MM.1S (cell line): ENCODE data around the gene ZNF385A.

Source experiments
- DNase-seq: peaks from one replicate; pipeline ENCODE4 v3.0.0-alpha.2; 2015
- H2AFZ ChIP-seq: fragments of 300-600 bp; sonication (generic); 2 replicates; pipeline ENCODE4 v1.6.0; 2016; ENCODE audit warnings: antibody characterized with exemption, low read length
- H3F3A ChIP-seq: fragments of 300-600 bp; sonication (generic); 2 replicates; pipeline ENCODE4 v1.6.1; 2016; ENCODE audit warnings: mild to moderate bottlenecking, antibody characterized with exemption, low read length, moderate library complexity, mixed read lengths; ENCODE audit not compliant: insufficient read depth
- H3K27ac ChIP-seq: fragments of 300-600 bp; sonication (generic); 2 replicates; pipeline ENCODE4 v1.5.1; 2016; ENCODE audit warnings: mild to moderate bottlenecking, low read length
- H3K27me3 ChIP-seq: fragments of 300-600 bp; sonication (generic); replicated peaks from 2 replicates; pipeline ENCODE4 v1.6.0; 2016; ENCODE audit warnings: low read length; ENCODE audit not compliant: insufficient read depth
- H3K36me3 ChIP-seq: fragments of 300-600 bp; sonication (generic); replicated peaks from 2 replicates; pipeline ENCODE4 v1.6.1; 2016; ENCODE audit warnings: mild to moderate bottlenecking, low read length, mixed read lengths; ENCODE audit not compliant: insufficient read depth
- H3K4me1 ChIP-seq: fragments of 300-600 bp; sonication (generic); 2 replicates; pipeline ENCODE4 v1.6.1; 2016; ENCODE audit warnings: low read length, mixed read lengths
- H3K4me2 ChIP-seq: fragments of 300-600 bp; sonication (generic); 2 replicates; pipeline ENCODE4 v1.6.0; 2016; ENCODE audit warnings: low read depth, low read length
- H3K4me3 ChIP-seq: fragments of 300-600 bp; sonication (generic); 2 replicates; pipeline ENCODE4 v1.5.1; 2016; ENCODE audit warnings: low read length, mixed read lengths
- H3K79me2 ChIP-seq: fragments of 300-600 bp; sonication (generic); 2 replicates; pipeline ENCODE4 v1.6.1; 2016; ENCODE audit warnings: mixed run types, low read length, mixed read lengths
- H3K9ac ChIP-seq: fragments of 300-600 bp; sonication (generic); 2 replicates; pipeline ENCODE4 v1.6.1; 2016; ENCODE audit warnings: low read length, mixed read lengths
- H3K9me2 ChIP-seq: fragments of 300-600 bp; sonication (generic); replicated peaks from 2 replicates; pipeline ENCODE4 v1.6.1; 2016; ENCODE audit warnings: mild to moderate bottlenecking, low read length, mixed read lengths; ENCODE audit not compliant: insufficient read depth
- H3K9me3 ChIP-seq: fragments of 300-600 bp; sonication (generic); replicated peaks from 2 replicates; pipeline ENCODE4 v1.6.1; 2016; ENCODE audit warnings: mild to moderate bottlenecking, low read length, mixed read lengths; ENCODE audit not compliant: insufficient read depth
- H4K20me1 ChIP-seq: fragments of 300-600 bp; sonication (generic); 2 replicates; pipeline ENCODE4 v1.6.1; 2016; ENCODE audit warnings: mild to moderate bottlenecking, low read length, moderate library complexity, mixed read lengths; ENCODE audit not compliant: insufficient read depth
- CTCF ChIP-seq: fragments of 300-600 bp; sonication (generic); IDR thresholded peaks from 2 replicates; pipeline ENCODE4 v1.5.1; 2016; ENCODE audit warnings: antibody characterized with exemption, low read length, mixed read lengths
- EZH2 ChIP-seq: fragments of 300-600 bp; sonication (generic); optimal IDR thresholded peaks from 2 replicates; pipeline ENCODE3; 2017; ENCODE audit warnings: low read depth, mild to moderate bottlenecking, antibody characterized with exemption, low read length, mixed read lengths
- EZH2phosphoT487 ChIP-seq: fragments of 300-600 bp; sonication (generic); IDR thresholded peaks from 2 replicates; pipeline ENCODE4 v1.6.1; 2018; ENCODE audit warnings: antibody characterized with exemption, low read length

The ZNF385A gene

GRCh38 chr12:54321363-54321762 lies 63.2 kb downstream of the ZNF385A start:
- H3K79me2 ChIP-seq = peaks cover 12% of the 10 kb centered on the region

More at GRCh38 chr12:54321363-54321762, 63.2 kb downstream of the ZNF385A start:
- Histone ChIP-seq H3K4me1 (no peaks in the 10 kb centered on the region), H3K9me3 (no peaks in the 10 kb centered on the region), H3K36me3 (no peaks in the 10 kb centered on the region), H3K9me2 (no peaks in the 10 kb centered on the region), H3K4me3 (no peak overlapping the region), H2AFZ (no peak overlapping the region), H3K27ac (no peak overlapping the region), H4K20me1 (no peaks in the 10 kb centered on the region), H3F3A (no peaks in the 10 kb centered on the region), H3K4me2 (no peak overlapping the region), H3K9ac (no peak overlapping the region), H3K27me3 (no peaks in the 10 kb centered on the region)
- DNase-seq = no peak
- TF ChIP-seq CTCF (no peak), EZH2 (no peak), EZH2phosphoT487 (no peak)
